Ureter (tissue), 1 donor: ENCODE measurements around the gene CARD16. TPM values are rescaled to one million over a fixed set of nuclear protein-coding genes. Genes with fewer than 3 reads are reported as not detected.
"Not testable (repeated sequence)": the region's sequence is repeated elsewhere in the genome, so short reads cannot be mapped to it uniquely, and the experiment has no call there.

ENCODE experiments used
- DNase-seq: peaks from one replicate; pipeline ENCODE4 v3.0.0-alpha.2; 2020; ENCODE audit warnings: low spot score
- total RNA-seq: library from RNA; stranded (reverse); gene quantifications from one replicate; pipeline ENCODE4 v1.2.4, GENCODE V29; 2023
- donor health status: DM: yes; HTN: yes; CAD: no.

The CARD16 gene
- total RNA-seq, 1 donor from 2014 or later: 14.3 TPM

DNA sequence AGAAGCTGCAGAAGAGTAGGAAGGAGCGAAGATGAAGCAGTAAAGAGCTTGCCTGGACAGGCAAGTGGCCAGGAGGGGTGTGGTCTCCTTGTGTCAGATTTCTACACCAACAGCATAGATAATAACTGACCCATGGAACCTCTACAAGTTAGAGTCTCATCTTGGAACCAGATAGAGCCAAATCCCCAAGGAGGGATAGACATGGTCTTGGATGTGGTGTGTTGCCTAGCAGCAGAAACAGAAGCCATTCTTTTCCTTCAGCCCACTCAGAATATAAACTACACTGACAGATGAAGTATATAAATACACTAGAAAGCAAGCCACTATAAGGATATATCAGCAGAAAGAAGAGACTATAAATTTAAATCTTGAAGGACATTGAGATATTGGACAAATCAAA is 4.3 kb upstream of the CARD16 start:
- DNase-seq: no peak

DNA sequence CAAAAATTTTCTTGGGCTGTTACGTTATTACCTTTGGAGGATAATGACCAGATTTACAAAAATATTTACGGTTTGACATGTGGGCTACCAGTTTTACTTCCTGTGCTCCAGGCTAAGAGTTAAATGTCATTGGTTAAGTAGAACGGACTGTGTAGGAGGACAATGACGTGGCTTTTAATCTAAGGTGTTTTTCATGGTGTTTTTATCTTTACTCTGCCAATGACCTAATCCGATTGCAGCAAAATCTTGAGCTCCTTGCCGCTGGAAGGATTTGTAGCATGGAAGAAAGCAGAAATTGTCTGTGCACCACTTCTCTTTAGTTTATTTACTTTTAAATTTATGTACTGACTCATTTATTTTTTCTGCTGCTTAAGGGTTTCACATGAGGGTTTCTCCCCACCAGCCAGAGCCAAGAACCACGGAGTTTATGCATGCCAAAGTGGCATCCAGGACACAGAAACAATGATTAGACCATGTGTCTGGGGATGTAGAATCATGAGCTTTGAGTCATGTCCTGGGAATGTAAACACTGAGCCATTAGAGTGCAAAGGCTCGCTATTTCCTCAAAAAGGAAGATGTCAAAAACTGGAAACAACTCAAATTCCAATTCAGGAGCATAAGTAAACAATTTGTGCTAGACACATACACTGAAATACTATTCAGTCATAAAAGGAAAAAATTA is 1.9 kb upstream of the CARD16 start:
- peak; percentile 49 for DNase-seq

DNA sequence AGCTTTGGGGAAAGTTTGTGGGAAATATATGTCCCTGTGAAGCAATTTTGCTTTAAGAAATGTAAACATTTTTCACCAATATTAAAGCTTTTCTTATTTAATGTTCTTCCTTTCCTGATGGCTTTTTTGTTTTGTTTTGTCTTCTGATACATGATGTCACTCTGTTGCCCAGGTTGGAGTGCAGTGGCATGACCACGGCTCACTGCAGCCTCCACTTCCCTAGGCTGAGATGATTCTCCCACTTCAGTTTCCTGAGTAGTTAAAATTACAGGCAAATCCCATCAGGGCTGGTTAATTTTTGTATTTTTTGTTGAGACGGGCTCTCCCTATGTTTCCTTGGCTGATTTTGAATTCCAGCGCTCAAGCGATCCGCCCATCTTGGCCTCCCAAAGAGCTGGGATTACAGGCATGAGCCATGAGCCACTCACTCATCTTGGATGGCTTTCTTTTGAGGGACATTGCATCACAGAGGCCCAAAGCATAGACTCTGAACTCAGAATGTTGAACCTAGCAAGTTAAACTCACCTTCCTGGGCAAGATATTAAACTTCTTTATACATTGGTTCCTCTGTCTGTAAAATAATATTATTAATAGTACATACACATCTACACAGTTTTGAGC is 651 bp upstream of the CARD16 start:
- no peak for DNase-seq

DNA sequence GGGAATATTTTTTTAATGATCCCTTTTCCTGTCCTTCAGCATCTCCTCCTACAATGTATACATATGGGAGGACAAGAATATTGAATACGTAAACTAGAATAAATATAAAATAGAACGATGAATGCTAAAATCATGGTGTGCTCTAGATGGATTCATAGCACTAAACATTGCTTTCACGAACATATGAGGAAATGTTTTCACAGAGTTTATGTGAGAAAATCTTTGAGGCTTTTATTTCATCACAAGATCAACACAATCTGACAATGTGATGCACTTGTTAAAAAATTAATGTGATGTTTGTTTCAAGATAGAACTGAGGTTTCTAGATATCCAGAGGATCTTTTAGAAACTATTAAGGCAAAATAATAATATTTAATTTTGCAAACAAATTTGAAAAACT is 3.0 kb downstream of the CARD16 start:
- no peak for DNase-seq

DNA sequence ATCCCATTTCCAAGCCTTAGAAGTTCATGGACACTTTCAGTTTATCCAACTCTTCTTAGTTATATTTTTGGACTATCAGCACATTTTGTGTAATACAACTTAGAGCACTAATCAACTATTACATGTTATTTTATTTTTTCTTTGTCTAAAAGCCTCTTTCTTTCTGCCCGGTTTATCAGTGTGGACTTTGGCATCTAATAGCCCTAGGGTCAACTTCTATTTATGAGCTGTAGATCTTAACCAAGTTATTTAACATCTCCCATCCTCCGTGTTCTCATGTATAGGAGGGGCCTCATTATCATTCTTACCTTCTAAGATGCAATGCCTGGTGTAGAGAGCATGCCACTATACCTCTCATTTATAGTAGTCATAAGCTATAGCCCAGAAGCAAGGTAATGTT is 4.4 kb downstream of the CARD16 start:
- no peak for DNase-seq

DNA sequence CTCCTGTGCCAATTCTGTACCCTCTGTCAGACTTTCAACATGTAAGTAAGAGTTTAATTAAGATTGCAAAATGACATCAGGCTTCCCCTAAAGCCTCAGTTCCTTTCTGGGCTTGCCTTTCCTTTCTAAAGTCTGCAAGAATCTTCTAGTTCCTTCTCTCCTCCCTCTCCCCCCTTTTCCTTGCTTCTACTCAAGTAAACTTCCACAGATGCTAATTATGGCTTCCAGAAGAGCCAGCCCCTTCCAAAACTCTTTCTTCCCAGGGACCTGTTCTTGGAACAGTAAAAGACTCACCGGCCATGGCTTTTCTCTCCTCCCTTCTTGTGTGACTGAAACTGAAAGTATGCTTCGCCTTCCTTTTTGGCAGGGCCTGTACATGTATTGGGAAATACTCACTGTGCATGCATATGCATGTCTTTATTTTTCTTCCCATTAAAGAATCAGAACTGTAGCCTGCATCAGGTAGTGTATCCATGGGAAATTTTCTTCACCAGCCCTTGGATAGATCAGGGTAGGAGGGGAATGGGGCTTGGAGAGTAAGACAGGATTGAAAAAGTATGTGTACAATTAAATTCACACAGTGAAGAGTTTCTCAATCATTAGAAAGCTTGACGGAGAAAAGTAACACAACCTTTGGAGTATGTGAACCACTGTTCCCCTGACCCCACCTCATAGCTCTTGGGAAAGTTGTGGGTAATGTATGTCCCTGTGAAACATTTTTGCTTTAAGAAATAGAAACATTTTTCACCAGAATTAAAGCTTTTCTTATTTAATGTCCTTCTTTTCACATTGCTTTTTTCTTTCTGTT is 10.1 kb downstream of the CARD16 start, which contains the start of gene CASP1:
Gene CASP1 (minus strand): TSS at position 332 of the 808 bp plus-strand sequence. CDS start 31 bp downstream, at position 301.
- DNase-seq: peak; percentile 58

DNA sequence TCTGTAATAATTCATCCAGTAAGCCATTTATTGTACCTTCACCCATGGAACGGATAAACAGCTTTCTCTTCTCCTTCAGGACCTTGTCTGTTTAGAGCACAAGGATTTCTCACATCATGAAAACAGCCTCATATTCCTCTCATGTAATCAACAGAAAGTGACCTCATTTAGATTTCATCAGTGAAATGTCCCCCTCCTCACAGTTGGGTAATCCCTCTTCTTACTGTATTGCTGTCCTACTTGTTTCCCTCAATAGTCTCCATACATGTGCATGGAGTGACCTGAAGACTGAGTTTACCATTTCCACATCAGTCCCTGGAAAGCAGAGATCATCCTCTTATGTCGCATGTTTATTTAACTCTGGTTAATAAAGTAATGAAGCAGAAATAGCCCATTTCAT is 10.7 kb downstream of the CARD16 start:
- not testable (repeated sequence) for DNase-seq

DNA sequence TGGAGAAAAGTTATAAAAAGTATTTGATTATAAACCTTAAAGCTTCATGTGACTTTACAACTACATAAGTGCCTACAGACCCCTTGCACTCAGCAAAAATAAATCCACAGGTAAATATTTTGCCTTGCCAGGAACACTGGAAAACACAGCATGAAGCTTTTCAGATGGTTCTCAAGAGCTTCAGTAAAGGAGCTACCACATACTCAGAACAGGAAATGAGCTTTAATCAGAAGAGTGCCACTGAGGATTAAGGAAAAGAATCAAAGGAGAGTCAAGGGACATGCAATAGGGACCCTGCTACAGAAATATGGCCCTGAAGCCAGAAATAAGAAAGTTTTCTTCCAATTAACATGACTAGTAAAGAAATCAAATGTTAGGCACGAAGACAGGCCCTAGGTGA is 11.4 kb downstream of the CARD16 start:
- no peak for DNase-seq

DNA sequence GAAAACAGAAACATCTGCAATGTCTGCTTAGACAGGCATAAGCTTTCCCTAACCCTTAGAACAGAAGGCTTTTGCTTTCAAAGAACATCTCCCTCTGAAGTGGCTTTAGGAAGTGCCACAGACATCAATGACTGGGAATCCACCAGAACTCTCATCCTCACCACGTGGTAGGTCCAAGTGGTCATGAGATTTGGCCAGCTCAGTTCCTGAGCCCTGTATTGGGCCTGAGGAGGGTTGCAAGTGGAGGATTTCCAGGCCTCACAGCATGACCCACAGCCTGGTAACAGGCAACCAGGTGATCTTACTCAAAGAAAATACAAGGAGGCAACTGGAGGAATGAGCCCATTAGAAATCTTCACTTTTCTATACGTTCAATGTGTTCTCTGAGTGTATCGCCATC is 11.8 kb downstream of the CARD16 start:
- DNase-seq: no peak

DNA sequence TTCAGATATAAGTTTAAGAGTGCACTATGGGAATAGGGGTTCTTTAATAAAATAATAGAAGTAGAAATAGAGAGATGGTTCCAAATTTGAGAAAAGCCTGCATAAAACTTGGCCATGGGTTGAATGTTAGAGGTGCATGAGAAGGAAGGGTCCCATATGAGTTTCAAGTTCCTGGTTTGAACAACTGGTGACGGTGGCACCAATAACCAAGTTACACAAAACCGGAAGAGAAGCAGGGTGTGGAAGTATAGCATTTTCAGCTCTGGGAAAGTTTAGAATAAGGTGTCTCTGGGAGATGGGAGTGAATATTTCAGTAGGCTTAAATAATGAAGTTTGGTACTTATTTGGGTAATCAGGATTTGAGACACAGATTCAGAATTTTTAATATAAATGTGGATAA is 12.6 kb downstream of the CARD16 start:
- DNase-seq: no peak

DNA sequence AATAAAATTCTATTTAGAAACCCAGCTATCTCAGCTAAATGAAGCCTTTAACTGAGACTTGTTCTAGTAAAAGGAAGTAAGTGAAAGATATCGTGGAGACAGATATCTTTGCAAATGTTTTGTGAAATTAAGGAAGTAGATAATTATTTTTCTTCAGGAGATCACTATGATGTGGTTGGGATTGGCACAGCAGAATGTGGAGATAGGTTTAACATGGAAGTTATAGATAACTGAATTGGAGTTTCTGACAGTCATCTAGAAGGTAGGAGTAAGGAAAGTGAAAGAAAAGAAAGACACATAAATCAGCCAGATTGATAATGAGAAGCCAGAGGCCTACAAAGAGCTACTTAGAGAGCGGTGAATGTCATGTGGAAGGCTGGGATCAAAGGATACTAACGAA is 17.5 kb downstream of the CARD16 start:
- DNase-seq: no peak

DNA sequence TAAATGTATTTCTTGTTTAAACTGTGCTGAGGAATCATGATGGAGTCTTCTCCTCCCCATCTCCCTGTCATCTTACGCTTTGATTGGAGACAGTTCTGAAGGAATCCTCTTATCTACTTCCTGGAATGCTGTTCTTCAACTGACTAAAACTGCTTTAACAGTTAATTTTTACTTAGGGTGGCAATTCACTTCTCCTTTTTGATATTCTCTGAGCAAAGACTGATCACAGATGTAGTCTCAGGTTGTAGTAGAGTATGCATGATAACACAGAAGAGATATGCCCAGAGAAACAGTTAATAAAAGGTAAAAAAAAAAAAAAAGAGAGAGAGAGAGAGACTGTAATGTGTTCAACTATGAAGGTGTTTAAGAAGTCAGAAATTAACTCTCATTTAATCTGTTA is 20.7 kb downstream of the CARD16 start:
- no peak for DNase-seq

DNA sequence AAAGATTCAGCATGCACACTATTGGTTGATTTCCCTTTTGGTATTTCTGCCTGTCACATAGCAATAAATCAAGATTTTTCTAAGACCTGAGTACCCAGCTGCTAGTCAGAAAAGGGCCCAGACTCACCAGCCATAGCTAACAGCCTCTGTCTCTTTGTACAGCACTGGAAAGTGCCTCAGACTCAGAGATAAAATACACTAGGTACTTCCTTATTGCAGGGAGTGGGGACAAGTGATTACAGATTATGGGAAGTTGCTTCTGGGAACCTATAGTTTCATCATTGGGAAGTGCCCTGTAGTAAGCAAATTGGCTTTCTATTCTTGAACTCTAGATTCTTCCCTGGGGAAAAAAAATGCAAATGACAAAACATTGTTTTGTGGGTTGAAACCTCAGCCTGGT is 22.1 kb downstream of the CARD16 start, which contains the start of gene CASP5:
Gene CASP5 (minus strand): TSS at position 166 of the 400 bp plus-strand sequence. CDS start 32 bp downstream, at position 134.
- DNase-seq: no peak

DNA sequence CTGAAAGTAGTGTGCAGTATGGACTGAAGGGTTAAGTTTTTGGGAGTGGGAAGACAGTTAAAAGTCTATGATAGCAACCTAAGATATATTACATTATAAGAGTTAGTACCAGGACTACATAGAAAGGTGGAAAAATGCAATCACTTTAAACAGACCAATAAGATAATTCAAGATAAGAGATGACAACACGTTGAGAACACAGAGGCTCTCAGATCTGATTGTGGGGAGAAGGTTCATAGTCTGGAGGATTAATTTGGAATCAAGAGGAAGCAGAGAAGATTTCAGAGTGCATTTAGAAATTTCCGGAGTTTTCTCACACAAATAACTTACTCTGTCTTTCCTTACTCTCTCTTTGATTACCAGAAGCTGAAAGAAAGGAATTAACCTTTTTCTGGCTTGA is 22.6 kb downstream of the CARD16 start:
- DNase-seq: no peak

DNA sequence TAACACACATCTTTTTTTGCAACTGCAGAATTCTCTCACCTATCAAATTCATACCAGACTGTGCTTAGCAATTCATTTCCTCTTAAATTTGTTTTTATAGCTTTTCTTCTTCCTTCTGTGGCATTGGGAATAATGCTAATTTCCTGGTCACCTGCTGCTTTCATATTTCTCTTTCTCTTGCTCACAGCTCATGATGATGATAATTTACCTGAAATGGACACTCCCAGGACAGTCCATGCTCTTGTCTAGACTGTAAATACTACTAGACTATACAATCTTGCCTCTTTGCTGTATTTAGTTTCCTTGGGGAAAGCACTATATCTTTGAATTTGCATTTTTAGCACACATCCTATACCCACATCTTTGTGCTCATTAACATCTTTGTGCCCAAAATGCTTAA is 37.7 kb downstream of the CARD16 start:
- no peak for DNase-seq

DNA sequence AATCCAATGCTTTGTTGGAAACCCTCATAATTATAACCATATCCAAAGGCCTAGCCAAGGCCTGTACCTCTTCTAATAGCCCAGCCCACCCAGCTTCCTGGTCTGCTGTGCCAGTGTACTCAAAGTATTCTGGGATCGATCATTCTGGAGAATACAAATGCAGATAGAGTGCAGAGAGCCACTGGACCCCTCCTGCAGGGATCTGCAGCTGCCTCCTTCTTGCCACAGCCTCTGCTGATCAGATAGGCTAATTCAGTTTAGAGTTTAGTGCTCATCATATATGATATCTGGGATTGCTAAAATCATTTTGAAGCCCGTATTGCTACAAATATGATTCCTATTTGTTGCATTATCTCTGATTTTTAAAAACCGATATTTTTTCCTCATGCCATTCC is 39.7 kb downstream of the CARD16 start:
- DNase-seq: no peak

DNA sequence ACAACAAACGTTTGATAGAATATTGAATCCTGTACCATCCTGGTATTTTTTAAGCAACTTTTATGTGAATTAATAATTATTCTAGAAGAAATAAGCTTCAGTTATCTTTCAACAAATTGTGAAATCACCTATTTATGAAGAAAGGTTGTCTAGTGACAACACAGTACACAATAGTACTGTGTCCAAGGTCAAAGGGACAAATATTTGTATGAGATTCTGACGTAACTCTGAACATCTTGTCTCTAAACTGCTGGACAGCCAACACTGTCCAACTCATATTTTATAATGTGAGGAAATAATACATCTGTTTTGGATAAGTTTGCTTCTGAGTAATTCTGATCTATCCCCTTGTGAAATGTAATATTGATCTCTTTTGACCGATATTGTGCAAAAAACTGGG is 41.1 kb downstream of the CARD16 start:
- DNase-seq: no peak

DNA sequence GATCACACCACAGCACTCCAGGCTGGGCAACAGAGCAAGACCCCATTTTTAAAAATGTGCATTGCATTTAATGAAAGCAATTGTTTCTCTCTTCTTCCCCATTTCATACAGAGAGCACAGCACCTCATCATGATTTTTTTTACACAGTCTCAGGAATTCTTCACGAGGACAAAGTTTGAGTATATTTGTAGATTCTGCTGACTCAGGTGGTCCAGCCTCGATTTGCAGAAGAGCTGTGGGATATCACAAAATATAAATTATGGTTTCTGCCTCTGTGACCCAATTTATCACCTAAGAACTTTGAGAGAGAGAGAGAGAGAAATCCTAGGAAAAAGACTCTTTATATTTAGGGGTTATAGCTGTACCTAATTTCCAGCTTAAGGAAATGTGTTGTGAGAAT is 42.0 kb downstream of the CARD16 start:
- DNase-seq: no peak

DNA sequence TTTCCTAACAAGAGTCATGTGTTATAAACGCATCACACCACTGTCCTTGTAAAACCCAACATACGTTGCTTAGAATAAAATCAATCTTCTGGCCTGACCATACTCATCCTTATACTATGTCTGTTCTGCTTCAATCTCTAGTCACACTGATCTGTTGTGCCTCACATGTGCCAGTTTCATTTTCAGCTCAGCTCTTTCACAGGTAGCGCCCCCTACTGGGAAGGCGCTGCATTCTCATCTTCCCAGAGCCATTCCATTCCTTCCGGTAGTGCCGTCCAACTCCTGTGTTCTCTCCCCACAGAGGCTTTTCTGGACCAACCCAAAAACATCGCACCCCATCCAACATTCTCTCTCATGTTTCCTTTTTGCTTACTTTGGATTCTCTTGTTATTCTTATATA is 44.3 kb downstream of the CARD16 start:
- no peak for DNase-seq

DNA sequence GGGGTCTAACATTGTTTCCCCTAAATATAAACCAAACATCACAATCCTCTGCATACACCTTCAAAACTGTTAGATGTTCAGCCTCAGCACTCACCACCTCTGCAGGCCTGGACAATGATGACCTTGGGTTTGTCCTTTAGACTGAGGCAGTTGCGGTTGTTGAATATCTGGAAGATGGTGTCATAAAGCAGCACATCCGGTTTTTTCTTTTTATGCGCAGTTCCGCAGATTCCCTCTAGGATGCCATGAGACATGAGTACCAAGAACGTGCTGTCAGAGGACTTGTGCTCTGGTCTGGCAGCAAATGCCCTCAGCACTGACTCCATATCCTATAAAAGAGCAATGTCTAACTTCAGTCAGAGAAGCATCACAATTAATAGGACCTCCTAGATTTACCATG is 45.0 kb downstream of the CARD16 start:
- no peak for DNase-seq

DNA sequence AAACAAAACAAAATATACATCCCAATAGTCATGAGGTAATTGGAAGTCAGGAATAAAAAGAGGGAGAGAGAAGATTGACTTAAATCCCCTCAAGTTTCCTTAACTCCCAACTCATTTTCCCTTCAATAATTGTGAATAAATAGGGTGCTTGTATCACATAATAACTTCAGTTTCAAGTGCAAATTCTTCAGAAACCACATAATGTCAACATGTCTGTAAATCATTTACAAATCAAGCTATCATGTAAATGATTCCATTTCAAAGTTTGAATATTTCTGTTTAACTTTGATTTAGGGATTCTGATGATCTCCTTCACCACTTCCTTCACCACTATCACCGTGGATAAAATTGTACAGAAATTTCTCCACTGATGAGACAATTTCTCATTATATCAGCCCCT is 45.4 kb downstream of the CARD16 start:
- DNase-seq: no peak

DNA sequence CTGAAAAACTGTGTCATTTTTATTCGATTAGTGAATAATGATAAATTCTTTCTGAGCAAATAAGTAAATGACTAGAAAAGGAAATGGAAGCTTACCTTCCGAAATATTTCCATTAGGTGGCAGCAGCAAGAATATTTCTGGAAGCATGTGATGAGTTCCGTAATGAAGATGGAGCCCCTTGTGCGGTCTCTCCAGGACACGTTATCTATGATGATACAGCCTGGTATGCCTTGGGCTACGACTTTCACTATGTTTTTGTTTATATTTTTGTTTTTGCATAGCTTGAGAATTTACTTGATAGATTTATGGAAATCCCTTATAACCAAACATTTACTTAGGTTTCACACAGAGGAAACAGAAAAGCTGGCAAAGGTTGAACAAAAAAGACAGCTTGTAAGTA is 47.8 kb downstream of the CARD16 start:
- no peak for DNase-seq

DNA sequence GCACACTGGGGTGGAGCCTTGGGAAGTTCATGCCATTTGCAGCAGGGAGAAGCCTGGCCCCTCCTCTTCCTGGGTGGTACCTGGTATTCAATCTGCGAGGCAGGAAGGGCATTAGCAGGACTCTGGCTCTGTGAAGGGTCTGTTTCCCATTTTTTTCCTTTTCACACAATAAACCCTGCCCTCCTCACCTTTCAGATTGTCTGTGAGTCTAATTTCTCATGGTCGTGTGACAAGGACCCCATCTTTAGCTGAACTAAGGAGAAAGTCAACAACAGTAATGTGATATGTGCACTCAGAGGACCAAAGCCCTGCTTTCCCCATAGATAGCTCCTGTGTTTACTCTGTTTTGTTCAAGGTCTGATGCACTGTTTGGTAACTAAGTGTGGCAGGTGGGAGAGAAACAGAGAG is 50.1 kb downstream of the CARD16 start:
- no peak for DNase-seq
